Measurements from ENCODE around the gene ATP5F1B.
A peak's percentile ranks its signal among the peaks of the same experiment; 100 is the strongest.
"Not testable (repeated sequence)": the region's sequence is repeated elsewhere in the genome, so short reads cannot be mapped to it uniquely, and the experiment has no call there.

The ATP5F1B gene

GRCh38 chr12:56645717-56646446 lies at the start of gene ATP5F1B:
Gene ATP5F1B, minus strand, starts transcription at chr12:56645984. Its CDS starts 21 bp downstream, at chr12:56645963.
- peak; percentile 100 for DNase-seq

GRCh38 chr12:56694161-56694560 lies 48.4 kb upstream of the ATP5F1B start:
- no peak for DNase-seq

- DNase-seq: no peak
Observed at GRCh38 chr12:56688846-56689109, 43.0 kb upstream of the ATP5F1B start.

- DNase-seq: peak; percentile 98
Observed at GRCh38 chr12:56688129-56688845, 42.5 kb upstream of the ATP5F1B start, which contains the start of gene PTGES3. Gene PTGES3, minus strand, starts transcription at chr12:56688284. Its CDS starts 285 bp downstream, at chr12:56687999.

- peak; percentile 65 for DNase-seq
Observed at GRCh38 chr12:56687223-56688128, 41.7 kb upstream of the ATP5F1B start.

- DNase-seq: peak; percentile 2
Observed at GRCh38 chr12:56684745-56685359, 39.1 kb upstream of the ATP5F1B start.

- no peak for DNase-seq
Observed at GRCh38 chr12:56682323-56682722, 36.5 kb upstream of the ATP5F1B start.

GRCh38 chr12:56679883-56680575 lies 34.2 kb upstream of the ATP5F1B start:
- DNase-seq: no peak

GRCh38 chr12:56678852-56679251 lies 33.1 kb upstream of the ATP5F1B start:
- DNase-seq: no peak

- no peak for DNase-seq
Observed at GRCh38 chr12:56677680-56678079, 31.9 kb upstream of the ATP5F1B start.

GRCh38 chr12:56676851-56677580 lies 31.2 kb upstream of the ATP5F1B start:
- DNase-seq: no peak

- no peak for DNase-seq
Observed at GRCh38 chr12:56671608-56672007, 25.8 kb upstream of the ATP5F1B start.

GRCh38 chr12:56670836-56671235 lies 25.1 kb upstream of the ATP5F1B start:
- no peak for DNase-seq

- no peak for DNase-seq
Observed at GRCh38 chr12:56668197-56668457, 22.3 kb upstream of the ATP5F1B start.

GRCh38 chr12:56661979-56662638 lies 16.3 kb upstream of the ATP5F1B start:
- DNase-seq: no peak

GRCh38 chr12:56661560-56661959 lies 15.8 kb upstream of the ATP5F1B start:
- no peak for DNase-seq

- DNase-seq: peak; percentile 30
Observed at GRCh38 chr12:56658921-56659320, 13.1 kb upstream of the ATP5F1B start.

GRCh38 chr12:56657416-56658379 lies 11.9 kb upstream of the ATP5F1B start:
- DNase-seq: no peak

- not testable (repeated sequence) for DNase-seq
Observed at GRCh38 chr12:56653781-56654180, 8.0 kb upstream of the ATP5F1B start.

GRCh38 chr12:56648023-56648422 lies 2.2 kb upstream of the ATP5F1B start:
- DNase-seq: not testable (repeated sequence)
